ENCODE results near the gene FZD7.

FZD7 gene

GRCh38 chr2:202033317-202034248, at the start of gene FZD7:
FZD7 (plus strand) TSS chr2:202033855; CDS start chr2:202034648, 793 bp downstream.
- in situ Hi-C loops (cut with MboI; ENCODE audit: low sequenced_read_pairs): no loop called here

- in situ Hi-C loops (cut with MboI; ENCODE audit: low sequenced_read_pairs): no loop called here
Measured at GRCh38 chr2:201984333-201984732, 49.3 kb upstream of the FZD7 start.

- in situ Hi-C loops (cut with MboI; ENCODE audit: low sequenced_read_pairs): no loop called here
Measured at GRCh38 chr2:201984800-201985525, 48.7 kb upstream of the FZD7 start.

GRCh38 chr2:201985728-201986462, 47.8 kb upstream of the FZD7 start:
- in situ Hi-C loops (cut with MboI; ENCODE audit: low sequenced_read_pairs): no loop called here

GRCh38 chr2:201986463-201986735, 47.3 kb upstream of the FZD7 start:
- in situ Hi-C loops (cut with MboI; ENCODE audit: low sequenced_read_pairs): no loop called here

- in situ Hi-C loops (cut with MboI; ENCODE audit: low sequenced_read_pairs): no loop called here
Measured at GRCh38 chr2:201987426-201987825, 46.2 kb upstream of the FZD7 start.

- in situ Hi-C loops (cut with MboI; ENCODE audit: low sequenced_read_pairs): no loop called here
Measured at GRCh38 chr2:201990069-201990468, 43.6 kb upstream of the FZD7 start.

- in situ Hi-C loops (cut with MboI; ENCODE audit: low sequenced_read_pairs): no loop called here
Measured at GRCh38 chr2:201992960-201993359, 40.7 kb upstream of the FZD7 start.

- in situ Hi-C loops (cut with MboI; ENCODE audit: low sequenced_read_pairs): no loop called here
Measured at GRCh38 chr2:201994973-201995638, 38.5 kb upstream of the FZD7 start.

- in situ Hi-C loops (cut with MboI; ENCODE audit: low sequenced_read_pairs): no loop called here
Measured at GRCh38 chr2:201996006-201996405, 37.6 kb upstream of the FZD7 start.

- in situ Hi-C loops (cut with MboI; ENCODE audit: low sequenced_read_pairs): no loop called here
Measured at GRCh38 chr2:201996679-201997314, 36.9 kb upstream of the FZD7 start.

GRCh38 chr2:201999279-201999678, 34.4 kb upstream of the FZD7 start:
- in situ Hi-C loops (cut with MboI; ENCODE audit: low sequenced_read_pairs): no loop called here

- in situ Hi-C loops (cut with MboI; ENCODE audit: low sequenced_read_pairs): no loop called here
Measured at GRCh38 chr2:202001826-202002225, 31.8 kb upstream of the FZD7 start.

GRCh38 chr2:202002381-202002780, 31.3 kb upstream of the FZD7 start:
- in situ Hi-C loops (cut with MboI; ENCODE audit: low sequenced_read_pairs): no loop called here

GRCh38 chr2:202005272-202005887, 28.3 kb upstream of the FZD7 start:
- in situ Hi-C loops (cut with MboI; ENCODE audit: low sequenced_read_pairs): no loop called here

GRCh38 chr2:202006301-202006700, 27.4 kb upstream of the FZD7 start:
- in situ Hi-C loops (cut with MboI; ENCODE audit: low sequenced_read_pairs): no loop called here

- in situ Hi-C loops (cut with MboI; ENCODE audit: low sequenced_read_pairs): no loop called here
Measured at GRCh38 chr2:202007015-202007982, 26.4 kb upstream of the FZD7 start.

- in situ Hi-C loops (cut with MboI; ENCODE audit: low sequenced_read_pairs): no loop called here
Measured at GRCh38 chr2:202007983-202008354, 25.7 kb upstream of the FZD7 start.

GRCh38 chr2:202009019-202009481, 24.6 kb upstream of the FZD7 start:
- in situ Hi-C loops (cut with MboI; ENCODE audit: low sequenced_read_pairs): no loop called here
